Parietal lobe (tissue), 1 donor: ENCODE measurements around the gene PCED1A. TPM values are rescaled to one million over a fixed set of nuclear protein-coding genes. Genes with fewer than 3 reads are reported as not detected.

Source experiments
- total RNA-seq: library from RNA; depleted of rRNA; stranded (reverse); fragments of >200 nt; gene quantifications from one replicate; pipeline ENCODE4 v1.2.3, GENCODE V29; 2014

PCED1A gene, protein sequence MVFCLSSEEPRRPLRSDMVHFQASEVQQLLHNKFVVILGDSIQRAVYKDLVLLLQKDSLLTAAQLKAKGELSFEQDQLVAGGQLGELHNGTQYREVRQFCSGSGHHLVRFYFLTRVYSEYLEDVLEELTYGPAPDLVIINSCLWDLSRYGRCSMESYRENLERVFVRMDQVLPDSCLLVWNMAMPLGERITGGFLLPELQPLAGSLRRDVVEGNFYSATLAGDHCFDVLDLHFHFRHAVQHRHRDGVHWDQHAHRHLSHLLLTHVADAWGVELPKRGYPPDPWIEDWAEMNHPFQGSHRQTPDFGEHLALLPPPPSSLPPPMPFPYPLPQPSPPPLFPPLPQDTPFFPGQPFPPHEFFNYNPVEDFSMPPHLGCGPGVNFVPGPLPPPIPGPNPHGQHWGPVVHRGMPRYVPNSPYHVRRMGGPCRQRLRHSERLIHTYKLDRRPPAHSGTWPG
- total RNA-seq, result 32.9 TPM

DNA sequence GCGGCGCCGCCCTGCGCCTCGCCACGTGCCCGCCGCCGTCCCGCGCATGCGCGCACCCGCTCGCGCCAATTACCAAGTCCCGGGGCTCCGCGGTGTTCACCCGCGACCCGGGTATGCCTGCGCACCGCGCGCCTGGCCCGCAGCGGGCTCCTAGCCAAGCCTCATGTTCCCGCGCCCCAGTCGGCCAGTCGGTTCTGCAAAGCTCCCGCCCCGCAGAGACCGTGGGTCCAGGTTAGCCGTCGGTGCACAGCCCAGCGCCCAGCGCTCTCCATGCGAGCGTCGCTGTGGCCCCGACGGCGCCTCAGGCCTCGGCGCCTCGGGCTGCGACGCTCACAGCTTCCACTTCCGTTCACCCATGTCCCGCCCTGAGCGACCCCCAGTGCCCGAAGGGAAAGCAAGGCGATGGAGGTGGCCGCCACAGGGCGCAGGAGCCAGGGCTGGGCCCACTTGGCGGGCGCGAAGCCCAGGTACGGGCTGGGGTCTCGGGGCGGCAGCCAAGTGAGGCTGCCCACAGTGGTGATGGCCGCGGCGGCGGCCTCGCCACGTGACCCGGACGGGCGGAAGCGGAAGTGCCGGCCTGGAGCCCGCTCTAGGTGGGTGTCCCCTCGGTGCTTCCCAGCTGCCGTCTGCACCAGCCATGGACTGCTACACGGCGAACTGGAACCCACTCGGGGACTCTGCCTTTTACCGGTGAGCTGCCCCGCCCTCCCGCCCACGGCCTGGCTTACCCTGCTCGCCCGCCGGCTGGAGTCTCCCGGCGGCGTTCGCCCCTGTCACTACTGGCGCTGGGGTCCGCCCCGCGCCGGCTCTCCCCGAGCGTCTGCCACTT is at the start of gene PCED1A, which contains the start of gene VPS16:
Gene PCED1A, minus strand, starts transcription at position 518 of the 829 bp plus-strand sequence. CDS start 743 bp downstream, outside the sequence.
Gene VPS16, plus strand, starts transcription at position 608 of the 829 bp plus-strand sequence. Its CDS starts 30 bp downstream, at position 638.

DNA sequence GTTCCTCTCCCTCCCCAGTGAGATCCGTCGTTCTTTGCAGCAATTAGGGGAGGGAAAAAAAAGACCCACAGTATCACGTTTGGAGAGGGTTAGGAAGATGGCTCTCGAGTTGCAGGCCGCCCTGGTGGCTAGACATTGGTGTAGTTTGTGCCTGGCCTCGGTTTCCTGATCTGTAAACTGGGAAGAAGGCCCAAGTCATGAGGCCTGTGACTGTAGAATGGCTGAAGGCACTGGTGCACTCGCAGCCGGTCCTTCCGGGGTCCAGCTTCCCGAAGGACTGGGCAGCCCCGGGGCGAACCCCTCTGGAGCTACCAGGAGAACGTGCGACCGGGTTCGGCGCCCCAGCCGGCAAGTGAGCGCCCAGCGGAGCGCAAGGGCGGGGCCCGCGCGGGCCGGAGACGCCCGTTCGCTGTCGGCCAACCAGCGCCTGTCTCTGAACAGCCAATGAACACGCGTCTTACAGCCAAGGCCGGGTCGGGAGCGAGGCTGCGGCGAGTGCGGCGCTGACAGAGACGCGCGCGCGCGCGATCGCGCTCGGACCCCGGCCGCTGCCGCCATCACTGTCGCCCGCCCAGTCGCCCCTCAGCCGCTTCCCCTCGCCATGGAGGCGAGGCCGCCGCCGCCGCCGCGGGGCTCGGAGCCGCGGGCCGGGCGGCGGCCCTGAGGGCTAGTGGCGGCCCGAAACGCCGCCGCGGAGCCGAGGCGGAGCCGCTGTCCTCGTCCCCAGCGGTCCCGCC is 32.7 kb upstream of the PCED1A start, which contains the start of gene PTPRA:
Gene PTPRA, plus strand, starts transcription at position 472 of the 737 bp plus-strand sequence. CDS start 90,797 bp downstream, outside the sequence.

DNA sequence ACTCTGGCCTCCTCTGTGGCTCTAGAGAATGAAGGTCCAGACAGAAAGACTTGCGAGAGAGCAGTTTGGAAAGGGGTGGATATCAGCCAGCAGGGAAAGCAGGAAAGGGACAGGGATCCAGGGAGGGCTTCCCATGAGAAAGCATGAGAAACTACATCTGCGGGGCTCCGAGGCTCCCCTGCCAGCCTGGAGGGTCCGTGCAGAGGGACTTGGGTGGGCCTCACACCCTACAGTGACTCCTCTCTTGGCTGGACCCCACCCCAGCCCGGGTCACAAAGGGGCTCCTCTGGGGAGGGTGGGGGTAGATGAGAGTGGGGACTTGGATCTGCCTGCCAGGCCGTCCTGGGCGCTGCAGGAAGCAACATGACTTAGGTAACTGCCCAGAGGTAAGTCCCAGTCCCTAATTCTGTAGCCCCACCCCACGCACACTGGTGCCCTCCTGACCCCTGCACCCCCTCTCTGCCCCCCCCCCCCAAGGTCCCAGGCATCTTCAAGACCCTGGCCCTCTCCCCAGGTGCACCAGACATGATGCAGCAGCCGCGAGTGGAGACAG is 24.3 kb downstream of the PCED1A start, which contains the start of gene TMEM239:
Gene TMEM239, plus strand, starts transcription at position 335 of the 553 bp plus-strand sequence. Its CDS starts 191 bp downstream, at position 526.

DNA sequence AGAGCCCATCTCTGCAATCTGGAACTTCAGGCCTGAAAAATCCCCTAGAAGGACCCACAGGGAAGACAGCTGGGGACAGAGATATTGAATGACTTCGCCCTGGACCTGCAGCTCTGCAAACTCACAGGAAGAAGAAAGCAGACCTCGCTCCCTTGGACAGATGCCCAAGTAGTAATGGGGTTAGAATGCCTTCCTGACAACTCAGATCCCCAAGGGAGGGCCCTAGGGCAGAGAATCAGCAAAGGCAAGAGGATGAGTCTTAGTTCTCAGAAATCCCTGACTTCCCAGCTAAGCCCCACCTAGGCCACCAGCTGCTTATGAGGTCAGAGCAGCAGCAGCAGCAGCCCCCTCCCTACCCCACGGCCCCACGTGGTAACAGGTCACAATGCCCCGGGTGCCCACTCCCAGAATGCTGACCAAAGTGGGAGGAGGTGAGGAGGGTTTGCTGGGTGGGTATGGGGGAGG is 25.8 kb downstream of the PCED1A start, which contains the start of gene C20orf141:
Gene C20orf141, plus strand, starts transcription at position 401 of the 465 bp plus-strand sequence. CDS start 198 bp downstream, outside the sequence.

DNA sequence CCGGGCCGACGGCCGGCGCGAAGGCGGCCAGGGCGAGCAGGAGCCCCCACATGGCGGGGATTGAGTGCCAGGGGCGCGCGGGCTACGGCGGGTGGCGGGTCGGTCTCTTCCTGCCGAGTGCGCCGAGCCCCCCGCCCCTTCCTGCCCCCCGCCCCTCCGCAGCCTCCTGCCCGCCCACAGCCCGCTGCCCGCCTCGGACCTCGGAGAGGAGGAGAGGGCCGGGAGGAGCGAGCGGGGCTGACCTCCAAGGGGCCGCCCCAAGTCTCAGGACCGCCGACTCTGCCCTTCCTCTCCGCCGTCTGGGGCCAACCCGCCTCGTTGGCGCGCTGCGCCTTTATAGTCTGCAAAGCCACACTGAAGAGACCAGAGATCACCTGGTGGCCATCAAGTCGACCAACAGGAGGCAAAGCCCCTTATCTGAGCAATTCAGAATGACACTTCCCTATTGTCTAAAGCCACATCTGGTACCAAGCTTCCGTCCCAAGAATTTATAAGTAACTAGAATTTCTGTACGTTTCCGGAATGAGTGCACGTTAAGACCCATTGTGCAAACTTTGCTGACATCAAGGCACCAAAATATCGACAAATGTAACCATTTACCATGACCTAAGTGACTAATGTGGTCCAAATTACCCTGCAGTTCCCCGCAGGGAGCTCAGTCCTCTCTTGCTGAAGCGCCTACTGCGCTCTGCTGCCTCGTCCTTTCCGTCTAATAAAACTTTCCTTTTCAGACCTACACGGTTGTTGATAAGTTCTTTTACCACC is 39.8 kb downstream of the PCED1A start, which contains the start of gene CPXM1:
Gene CPXM1, minus strand, starts transcription at position 107 of the 765 bp plus-strand sequence. Its CDS starts 55 bp downstream, at position 52.

Other genes starting within 250 kb of the PCED1A start
- 145 TPM for gene NOP56, start 188.0 kb downstream of the PCED1A start, total RNA-seq
- gene IDH3B, start 176.4 kb downstream of the PCED1A start, total RNA-seq, result 64.2 TPM
- 24.1 TPM for gene EBF4, start 147.9 kb downstream of the PCED1A start, total RNA-seq
- gene CPXM1, start 40.0 kb downstream of the PCED1A start, total RNA-seq, result 8.8 TPM
- gene C20orf141, start 25.7 kb downstream of the PCED1A start, total RNA-seq, result not detected
- not detected for gene TMEM239, start 24.3 kb downstream of the PCED1A start, total RNA-seq
- gene VPS16, start 90 bp upstream of the PCED1A start, total RNA-seq, result 62.6 TPM
- gene PTPRA, start 32.8 kb upstream of the PCED1A start, total RNA-seq, result 117 TPM
- 2.2 TPM for gene GNRH2, start 203.0 kb upstream of the PCED1A start, total RNA-seq
- gene MRPS26, start 205.4 kb upstream of the PCED1A start, total RNA-seq, result 27.5 TPM
- gene OXT, start 231.0 kb upstream of the PCED1A start, total RNA-seq, result not detected
- gene AVP, start 244.1 kb upstream of the PCED1A start, total RNA-seq, result not detected